NCI-H187 treated with DMSO at 0.1 percent for 48 hours (cell line): ENCODE results near the gene RFNG.
"Not testable (repeated sequence)": the region's sequence is repeated elsewhere in the genome, so short reads cannot be mapped to it uniquely, and the experiment has no call there.

Source experiments
- DNase-seq: peaks from one replicate; lab custom pipeline; 2025; lab: John Stamatoyannopoulos, UW

RFNG gene

GRCh38 chr17:82042649-82043048, 9.0 kb downstream of the RFNG start:
- no peak for DNase-seq

GRCh38 chr17:82041144-82041814, 10.3 kb downstream of the RFNG start:
- no peak for DNase-seq

- no peak for DNase-seq
These were observed 11.8 kb downstream of the RFNG start for GRCh38 chr17:82039695-82040299.

DNA sequence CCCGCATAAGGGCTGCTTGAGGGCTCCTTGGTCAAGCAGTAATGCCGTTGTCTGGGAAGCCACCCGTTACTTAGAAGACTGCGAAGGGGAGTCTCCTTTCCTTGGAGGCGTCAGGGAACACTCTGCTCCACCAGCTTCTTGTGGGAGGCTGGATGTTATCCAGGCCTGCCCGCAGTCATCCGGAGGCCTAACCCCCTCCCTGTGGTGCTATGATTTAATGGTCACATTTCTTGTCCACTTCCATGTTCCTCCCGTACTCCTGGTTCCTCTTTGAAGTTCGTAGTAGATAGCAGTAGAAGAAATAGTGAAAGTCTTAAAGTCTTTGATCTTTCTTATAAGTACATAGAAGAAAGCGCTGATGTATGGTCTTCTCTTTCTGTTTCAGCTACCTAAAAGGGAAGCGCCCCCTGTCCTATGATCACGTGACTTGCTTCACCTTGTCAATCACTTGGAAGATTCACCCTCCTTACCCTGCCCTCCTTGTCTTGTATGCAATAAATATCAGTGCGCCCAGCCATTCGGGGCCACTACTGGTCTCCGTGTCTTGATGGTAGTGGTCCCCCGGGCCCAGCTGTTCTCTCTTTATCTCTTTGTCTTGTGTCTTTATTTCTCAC, 12.7 kb downstream of the RFNG start:
- not testable (repeated sequence) for DNase-seq

DNA sequence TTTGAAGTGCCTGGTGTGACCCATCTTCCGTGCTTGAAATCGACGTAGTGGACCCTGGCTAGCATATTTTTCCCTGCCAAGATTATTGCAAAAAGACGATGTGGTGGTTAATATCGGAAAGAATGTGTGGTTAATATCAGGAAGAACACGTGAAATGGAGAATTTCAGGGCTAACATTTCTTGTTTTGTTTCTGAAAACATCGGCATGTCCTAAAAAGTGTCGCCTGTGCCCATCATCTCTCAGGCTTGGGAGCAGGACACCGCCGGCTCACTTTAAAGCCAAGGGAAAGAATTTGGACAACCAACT, 13.8 kb downstream of the RFNG start:
- no peak for DNase-seq

DNA sequence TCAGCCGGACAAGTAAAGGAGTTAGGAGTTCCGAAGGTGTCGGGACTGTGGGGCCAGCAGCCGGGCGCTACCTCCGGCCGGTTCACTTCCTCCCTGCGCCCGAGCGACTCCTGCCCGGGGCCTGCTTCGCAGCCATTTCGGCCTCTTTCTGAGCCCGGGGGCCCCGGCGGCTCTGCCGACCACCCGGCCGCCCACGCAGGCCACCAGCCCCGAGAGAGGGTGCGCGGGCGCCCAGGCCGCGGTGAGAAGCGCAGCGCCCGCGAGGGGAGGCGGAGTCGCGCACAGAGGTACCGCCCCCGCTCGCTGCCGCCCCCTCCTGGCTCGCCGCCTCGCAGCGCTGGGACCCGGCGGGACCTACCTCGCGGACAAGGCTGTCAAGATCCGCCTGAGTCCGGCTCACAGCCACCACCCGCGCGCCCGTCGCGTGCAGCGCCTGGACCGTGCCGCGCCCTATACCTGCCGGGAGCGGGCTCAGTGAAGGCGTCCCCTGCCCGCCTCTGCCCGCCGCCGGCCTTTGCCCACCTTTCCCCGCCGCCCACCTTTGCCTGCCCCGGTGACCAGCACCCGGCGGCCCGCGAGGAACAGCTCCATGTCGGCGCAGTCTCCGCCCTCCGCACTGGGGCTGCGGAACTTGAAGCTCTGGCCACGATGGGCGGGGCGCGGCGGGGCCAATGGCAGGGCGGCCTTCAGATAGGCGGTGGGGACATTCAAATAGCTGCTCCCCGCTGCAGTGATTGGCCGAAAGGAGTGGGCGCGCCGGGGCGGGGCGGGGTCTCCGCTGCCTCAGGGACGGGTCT, 14.3 kb downstream of the RFNG start, which contains the start of gene DCXR:
Gene DCXR, minus strand, starts transcription at position 606 of the 797 bp plus-strand sequence. Its CDS starts 15 bp downstream, at position 591.
- DNase-seq, result peak; percentile 73

GRCh38 chr17:82036634-82037091, 14.9 kb downstream of the RFNG start:
- DNase-seq, result no peak

DNA sequence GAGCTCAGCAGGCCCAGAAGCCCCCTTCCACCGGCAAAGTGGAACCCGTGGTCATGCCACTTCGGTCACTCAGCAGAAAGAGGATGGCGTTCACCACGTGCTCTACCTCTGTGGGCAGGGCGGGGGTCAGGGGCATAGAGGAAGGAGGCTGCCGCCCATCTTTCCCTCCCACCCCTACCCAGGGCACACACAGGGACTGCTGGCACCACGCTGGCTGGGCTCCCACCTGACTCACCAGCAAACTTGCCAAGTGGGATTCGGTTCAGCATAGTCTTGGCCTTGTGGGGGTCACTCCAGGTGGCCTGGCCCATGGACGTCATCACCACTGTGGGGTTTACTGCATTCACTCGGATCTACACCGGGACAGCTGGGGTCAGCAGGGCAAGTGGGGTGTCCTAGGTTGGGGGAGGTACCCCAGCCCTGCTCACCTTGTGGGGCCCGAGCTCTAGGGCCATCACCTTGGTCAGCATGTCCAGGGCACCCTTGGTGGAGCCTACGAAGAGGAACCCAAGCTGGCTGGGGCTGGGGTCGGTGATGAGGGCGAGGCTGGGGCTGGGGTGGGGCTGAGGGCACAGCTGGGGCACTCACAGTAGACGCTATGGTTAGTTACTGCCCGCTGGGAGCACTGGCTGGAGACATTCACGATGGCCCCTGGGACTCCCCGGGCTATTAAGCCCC, 15.5 kb downstream of the RFNG start:
- no peak for DNase-seq

- DNase-seq, result no peak
These were observed 16.1 kb downstream of the RFNG start for GRCh38 chr17:82035488-82035887.

GRCh38 chr17:82034371-82035011, 17.1 kb downstream of the RFNG start:
- no peak for DNase-seq

DNA sequence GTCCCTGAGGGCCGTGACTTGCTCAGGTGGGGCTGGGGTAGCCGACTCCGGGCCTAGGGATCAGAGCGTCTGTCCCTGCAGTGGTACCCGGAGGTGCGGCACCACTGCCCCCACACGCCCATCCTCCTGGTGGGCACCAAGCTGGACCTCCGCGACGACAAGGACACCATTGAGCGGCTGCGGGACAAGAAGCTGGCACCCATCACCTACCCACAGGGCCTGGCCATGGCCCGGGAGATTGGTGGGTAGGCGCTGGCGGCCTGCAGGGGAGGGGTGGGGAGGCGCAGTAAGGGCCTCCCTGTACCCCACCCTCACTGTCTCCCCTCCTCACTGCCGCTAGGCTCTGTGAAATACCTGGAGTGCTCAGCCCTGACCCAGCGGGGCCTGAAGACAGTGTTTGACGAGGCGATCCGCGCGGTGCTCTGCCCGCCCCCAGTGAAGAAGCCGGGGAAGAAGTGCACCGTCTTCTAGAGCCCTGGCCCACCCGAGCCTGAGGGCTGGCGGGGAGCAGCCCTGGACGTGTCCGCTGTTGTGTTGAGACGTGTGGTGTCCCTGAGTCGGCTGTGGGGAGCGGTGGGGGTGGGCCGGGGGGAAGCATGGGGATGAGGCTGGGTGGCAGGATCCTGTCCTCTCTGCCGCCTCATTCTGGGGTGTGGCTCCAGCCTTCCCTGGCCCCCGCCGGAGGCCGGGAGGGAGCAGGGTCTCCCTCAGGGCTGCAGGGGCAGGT, 18.1 kb downstream of the RFNG start:
- DNase-seq, result no peak

- DNase-seq, result no peak
These were observed 19.6 kb downstream of the RFNG start for GRCh38 chr17:82031885-82032627.

DNA sequence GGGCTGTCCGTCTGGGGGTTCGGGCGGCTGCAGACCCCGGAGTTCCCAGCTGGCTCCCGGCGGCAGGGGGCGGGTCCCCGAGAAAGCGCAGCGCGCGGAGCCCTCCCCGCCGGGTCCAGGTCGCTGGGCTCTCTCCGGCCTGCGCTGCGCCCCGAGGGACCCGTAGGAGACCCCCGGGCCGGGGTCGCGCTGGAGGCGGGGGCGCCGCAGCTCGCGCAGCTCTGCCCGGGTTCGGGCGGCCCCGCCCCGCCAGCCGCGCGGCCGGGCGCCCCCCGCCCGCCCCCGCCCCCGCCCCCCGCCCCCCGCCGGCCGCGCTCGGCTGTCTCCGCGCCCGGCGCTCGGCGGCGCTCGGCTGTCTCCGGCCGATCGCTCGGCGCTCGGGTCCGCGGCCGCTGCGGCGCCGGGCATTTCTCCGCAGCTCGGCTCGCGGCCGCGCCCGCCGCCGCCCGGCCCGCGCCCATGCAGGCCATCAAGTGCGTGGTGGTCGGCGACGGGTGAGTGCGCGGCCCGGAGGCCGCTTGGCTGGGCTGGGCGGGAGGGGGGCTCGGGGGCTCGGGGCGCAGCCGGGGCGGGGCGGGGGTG, 20.2 kb downstream of the RFNG start, which contains the start of gene RAC3:
Gene RAC3, plus strand, starts transcription at position 376 of the 582 bp plus-strand sequence. Its CDS starts 84 bp downstream, at position 460.
- DNase-seq, result no peak

- DNase-seq, result no peak
These were observed 20.9 kb downstream of the RFNG start for GRCh38 chr17:82030470-82031302.

- DNase-seq, result no peak
These were observed 21.6 kb downstream of the RFNG start for GRCh38 chr17:82029990-82030469.

DNA sequence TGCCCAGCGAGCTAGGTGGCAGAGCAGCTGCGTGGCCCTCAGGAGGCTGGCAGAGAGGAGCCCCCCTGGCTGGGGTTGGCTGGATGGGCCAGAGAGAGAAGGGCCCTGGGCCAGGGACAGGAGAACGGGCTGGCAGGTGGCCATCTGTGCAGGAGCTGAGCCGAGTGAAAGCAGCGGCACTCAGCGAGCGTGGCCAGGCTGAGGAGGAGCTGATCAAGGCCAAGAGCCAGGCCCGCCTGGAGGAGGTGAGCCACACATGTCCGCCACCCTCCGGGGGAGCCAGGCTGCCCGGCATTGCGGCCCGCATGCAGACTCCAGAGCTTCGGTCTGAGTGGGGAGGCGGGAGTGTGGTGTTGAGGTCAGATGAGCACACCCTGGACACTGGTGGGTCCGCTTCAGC, 22.2 kb downstream of the RFNG start:
- DNase-seq, result no peak

DNA sequence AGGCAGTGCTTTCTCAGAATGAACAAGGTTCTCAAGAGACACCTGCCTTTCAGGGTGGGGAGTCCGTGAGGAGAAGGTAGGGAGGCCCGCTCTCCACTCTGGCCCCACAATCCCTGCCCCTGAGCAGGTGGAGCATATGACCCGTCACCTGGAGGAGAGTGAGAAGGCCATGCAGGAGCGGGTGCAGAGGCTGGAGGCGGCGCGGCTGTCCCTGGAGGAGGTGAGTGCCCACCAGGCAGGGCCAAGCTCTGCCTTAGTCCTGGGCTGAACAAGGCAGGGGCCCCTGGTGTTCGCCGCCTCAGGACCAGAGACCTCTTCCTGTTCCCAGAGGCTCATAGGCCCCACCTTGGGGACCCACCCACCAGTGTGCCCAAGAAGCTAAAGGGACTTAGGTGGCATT, 22.6 kb downstream of the RFNG start:
- DNase-seq, result no peak

GRCh38 chr17:82028246-82028645, 23.4 kb downstream of the RFNG start:
- no peak for DNase-seq
